ENCODE results near the gene BLVRA. TPM values are rescaled to one million over a fixed set of nuclear protein-coding genes. Genes with fewer than 3 reads are reported as not detected.

The BLVRA gene
- total RNA-seq, 1 experiment from 2014 or later: 40.7 TPM

DNA sequence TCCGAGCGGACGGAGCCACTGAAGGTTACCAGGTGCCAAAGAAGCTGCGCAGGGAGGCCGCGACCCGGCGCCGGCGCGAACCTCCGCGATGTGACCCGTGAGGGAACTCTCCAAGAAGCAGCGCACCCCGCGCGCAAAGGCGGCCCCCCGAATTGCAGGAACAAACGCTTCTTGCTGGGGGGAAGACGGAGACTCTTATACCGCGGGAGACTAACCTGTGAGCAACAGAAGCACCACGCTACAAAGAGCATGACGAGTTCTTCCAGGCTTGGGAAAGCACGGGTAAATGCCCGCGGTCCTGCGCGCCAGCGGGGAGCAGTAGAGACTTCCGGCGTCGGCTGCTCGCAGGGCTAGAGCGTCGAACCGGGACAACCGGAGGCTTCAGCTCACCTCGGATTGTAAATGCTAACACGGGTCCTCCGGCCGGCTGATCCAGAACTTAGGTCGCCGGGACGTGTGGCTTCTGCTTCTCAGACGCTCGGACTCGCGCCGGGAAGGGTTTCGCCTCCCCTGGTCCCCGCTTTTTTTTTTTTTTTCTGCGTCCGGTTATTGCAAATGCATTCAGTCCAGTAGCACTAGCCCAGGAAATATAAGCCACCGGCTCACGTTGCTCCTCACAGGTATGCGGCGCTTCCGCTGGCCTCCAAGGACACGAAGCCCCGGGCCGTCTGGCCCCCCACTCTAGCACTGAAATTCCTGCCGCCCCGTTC is 29.1 kb upstream of the BLVRA start, which contains the start of gene COA1:
TSS of gene COA1 (minus strand) at position 310 of the 710 bp plus-strand sequence. CDS start 80,909 bp downstream, outside the sequence.
- Histone ChIP-seq H3K27ac (ENCODE audit: insufficient read length, low read depth, low read length) (no peak within 1 kb of the TSS), H3K9ac (ENCODE audit: extremely low read depth, insufficient read length, low read length) (peak within 1 kb of the TSS; percentile 84), H3K56ac (ENCODE audit: insufficient read length, low read depth, low read length) (no peak within 1 kb of the TSS), H4K5ac (ENCODE audit: insufficient read length, low read depth, low read length) (no peak within 1 kb of the TSS), H3K14ac (ENCODE audit: insufficient read depth, low read length) (peak within 1 kb of the TSS; percentile 55; the same call in 1 of the 2 replicates), H3K79me2 (ENCODE audit: insufficient read depth, low read length) (peaks cover 30% of the 10 kb centered on the region; the same call in 1 of the 2 replicates), H3K4ac (ENCODE audit: low read depth, low read length) (no peak within 1 kb of the TSS), H2BK120ac (ENCODE audit: low read depth, low read length, poor library complexity, severe bottlenecking) (no peak within 1 kb of the TSS), H4K20me1 (ENCODE audit: control insufficient read depth, insufficient read depth, insufficient read length) (no peaks in the 10 kb centered on the region), H3K4me2 (ENCODE audit: insufficient read depth, insufficient read length, low read length) (peak within 1 kb of the TSS; percentile 79), H2AK5ac (ENCODE audit: insufficient read length, low read length) (no peak within 1 kb of the TSS), H4K91ac (ENCODE audit: insufficient read length, low read depth, low read length) (no peak within 1 kb of the TSS), H3K79me1 (ENCODE audit: insufficient read depth, low read depth, low read length, poor library complexity, severe bottlenecking) (no peaks in the 10 kb centered on the region), H2BK5ac (ENCODE audit: insufficient read length, low read length) (no peak within 1 kb of the TSS), H3K4me1 (ENCODE audit: insufficient read depth, low read length) (no peaks in the 10 kb centered on the region), H2BK20ac (ENCODE audit: low read depth, low read length, poor library complexity, severe bottlenecking) (no peak within 1 kb of the TSS), H4K8ac (replicated peaks; ENCODE audit: insufficient read length, low read depth, low read length) (no peak within 1 kb of the TSS), H3T11ph (ENCODE audit: low read length) (no peak within 1 kb of the TSS), H2BK15ac (ENCODE audit: low read depth, low read length) (no peak within 1 kb of the TSS), H2AFZ (ENCODE audit: low read length) (no peak within 1 kb of the TSS), H3K9me3 (ENCODE audit: control insufficient read depth, low read depth, low read length) (no peaks in the 10 kb centered on the region), H3K27me3 (ENCODE audit: insufficient read depth, low read length) (no peaks in the 10 kb centered on the region), H3K18ac (ENCODE audit: insufficient read length, low read depth, low read length) (peak within 1 kb of the TSS; percentile 28), H3K23ac (ENCODE audit: insufficient read length, low read depth, low read length) (no peak within 1 kb of the TSS), H3K23me2 (ENCODE audit: insufficient read length, low read depth, low read length, poor library complexity, severe bottlenecking) (no peaks in the 10 kb centered on the region), H2BK12ac (ENCODE audit: insufficient read length, low read depth, low read length) (no peak within 1 kb of the TSS)
- no CpG with 5 or more reads among the region's 66 CpGs for WGBS (ENCODE audit: extremely low coverage, insufficient read length, low lambda C conversion rate)
- peak; percentile 84 for DNase-seq
- H3K9me3 Mint-ChIP-seq: no peaks in the 10 kb centered on the region
- peaks cover 0 to 14% (median 4%) of the 10 kb centered on the region in 3 experiments; a peak in 5 of 7 replicates for H3K36me3 Mint-ChIP-seq (ENCODE audit: insufficient read depth in 1 of 3, low read depth in 3 of 3)
- peak within 1 kb of the TSS; percentile 96 to 97 for H3K4me3 Mint-ChIP-seq
- H3K4me1 Mint-ChIP-seq: peaks cover 21 to 23% of the 10 kb centered on the region in 2 experiments
- peak within 1 kb of the TSS; percentile 82 to 99 (median 95); a peak in 6 of 7 replicates for H3K27ac Mint-ChIP-seq
- TF ChIP-seq CTCF (conservative IDR thresholded peaks at IDR 0.05): peak; percentile 29; the same call in 2 of the 3 replicates
- no peaks in the 10 kb centered on the region for H3K27me3 Mint-ChIP-seq (ENCODE audit: low read depth)

All from H9 (cell line).